GM19397 (cell line): ENCODE results near the gene CRYGA.
A peak's percentile ranks its signal among the peaks of the same experiment; 100 is the strongest.

ENCODE experiments used
- ATAC-seq: cut with Tn5 transposase; IDR thresholded peaks from one replicate; pipeline ENCODE4 v1.9.1; 2021; ENCODE audit warnings: mild to moderate bottlenecking, moderate library complexity; ENCODE audit not compliant: unreplicated experiment

CRYGA gene

DNA sequence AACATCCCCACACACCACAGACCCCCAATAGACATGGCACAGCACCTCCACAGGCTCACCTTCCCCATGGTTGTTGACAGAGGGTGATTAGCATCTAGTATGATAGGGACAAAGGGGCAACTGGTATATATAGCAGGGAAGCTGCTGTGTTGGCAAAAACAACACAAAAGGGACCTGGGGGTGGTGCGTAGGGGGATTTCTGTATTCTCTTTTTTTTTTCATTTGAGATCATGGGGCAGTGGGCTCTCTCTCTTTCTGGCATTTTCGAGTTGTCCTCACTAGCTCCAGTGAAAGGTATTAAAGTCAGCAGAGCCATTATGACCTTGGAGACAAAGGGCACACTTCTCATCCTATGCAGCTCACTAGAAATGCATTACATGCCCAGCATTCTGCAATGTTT is at the start of gene CRYGA:
TSS of gene CRYGA (minus strand) at position 101 of the 400 bp plus-strand sequence. CDS start at position 68, 33 bp downstream.
- ATAC-seq = no peak

DNA sequence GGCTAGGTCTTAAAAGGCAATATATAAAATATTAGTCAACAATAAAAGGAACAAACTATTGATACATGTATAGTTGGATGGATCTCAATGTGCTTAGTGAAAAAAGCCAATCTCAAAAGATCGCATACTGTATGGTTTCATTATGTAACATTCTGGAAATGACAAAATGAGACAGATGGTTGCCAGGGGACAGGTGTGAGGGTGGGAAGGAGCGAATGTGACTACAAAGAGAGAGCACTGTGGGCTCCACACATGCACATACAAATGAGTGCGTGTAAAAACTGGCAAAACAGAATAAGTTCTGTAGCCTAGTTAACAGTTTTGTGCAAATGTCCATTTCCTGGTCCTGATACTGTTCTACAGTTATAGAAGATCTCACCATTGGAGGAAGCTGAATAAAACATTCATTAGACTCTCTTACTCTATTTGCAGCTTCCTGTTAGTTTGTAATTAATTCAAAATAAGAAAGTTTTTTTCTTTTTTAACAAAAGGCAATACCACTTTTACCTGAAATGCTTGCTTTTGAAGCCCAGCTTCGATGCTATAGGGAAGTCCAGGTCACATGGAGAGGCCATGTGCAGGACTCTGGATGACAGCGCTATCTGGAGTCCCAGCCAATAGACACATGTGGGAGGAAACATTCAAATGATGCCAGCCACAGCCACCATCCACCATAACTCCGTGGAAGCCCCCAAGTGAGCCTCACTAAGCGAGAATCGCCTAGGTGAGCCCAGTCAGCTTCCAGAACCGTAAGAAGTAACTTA is 47.5 kb upstream of the CRYGA start:
- no peak for ATAC-seq

- ATAC-seq = no peak
Measured at GRCh38 chr2:208208335-208209085, 45.1 kb upstream of the CRYGA start.

DNA sequence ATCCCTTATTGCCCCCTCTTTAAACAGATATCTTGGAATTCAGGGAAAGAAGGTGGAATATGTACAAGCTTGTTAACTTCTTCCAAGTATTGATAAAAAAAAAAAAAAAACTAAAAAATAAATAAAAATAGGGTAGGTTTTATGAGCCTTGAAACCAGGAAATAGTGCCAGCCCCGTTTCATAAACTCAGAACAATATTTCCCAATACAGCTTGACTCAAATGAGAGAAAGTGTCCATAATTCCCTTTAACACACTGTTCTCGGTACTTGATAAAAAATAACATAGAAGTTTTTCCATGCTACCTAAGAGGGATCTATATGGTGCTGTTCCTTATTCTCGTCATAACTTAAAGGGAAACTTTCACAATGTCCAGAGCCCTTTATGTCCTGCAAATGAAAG is 44.4 kb upstream of the CRYGA start:
- no peak for ATAC-seq

- ATAC-seq = no peak
Measured at GRCh38 chr2:208204166-208204565, 40.8 kb upstream of the CRYGA start.

- no peak for ATAC-seq
Measured at GRCh38 chr2:208195531-208195930, 32.1 kb upstream of the CRYGA start.

- ATAC-seq = no peak
Measured at GRCh38 chr2:208192611-208193236, 29.3 kb upstream of the CRYGA start.

DNA sequence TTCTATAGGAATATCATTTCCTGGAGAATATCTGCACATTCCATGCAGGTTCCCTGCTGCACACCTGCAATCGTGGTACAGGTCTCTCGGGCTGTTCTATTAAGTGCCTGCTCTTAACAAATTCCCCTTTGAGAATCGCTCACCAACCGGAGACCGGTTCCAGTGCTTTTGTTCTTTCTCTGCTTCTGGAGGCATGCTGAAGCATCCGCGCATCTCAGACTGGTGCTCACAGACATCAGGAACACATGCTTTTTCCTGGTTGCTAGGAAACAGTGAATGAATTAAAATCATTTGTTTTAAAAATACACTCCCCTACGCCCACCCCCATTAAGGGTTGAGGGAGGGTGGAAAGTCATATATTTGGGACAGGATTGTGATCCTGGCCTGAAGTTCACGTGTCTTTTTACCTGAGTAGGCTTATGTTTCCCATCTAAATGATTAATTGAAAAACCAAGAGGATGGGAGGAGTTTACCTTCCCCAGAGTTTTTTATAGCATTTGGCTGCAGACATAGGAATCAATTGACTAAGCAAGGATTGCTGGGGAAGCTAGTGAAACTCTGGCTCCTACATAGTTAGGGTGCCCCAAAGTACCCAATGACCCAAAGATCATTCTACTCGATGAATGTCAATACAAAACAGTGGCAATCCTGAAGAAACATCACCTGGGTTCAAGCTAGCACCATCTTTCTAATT is 26.6 kb upstream of the CRYGA start, which contains the start of gene C2orf80:
TSS of gene C2orf80 (minus strand) at position 221 of the 694 bp plus-strand sequence. CDS start 3,044 bp downstream, outside the sequence.
- no peak for ATAC-seq

DNA sequence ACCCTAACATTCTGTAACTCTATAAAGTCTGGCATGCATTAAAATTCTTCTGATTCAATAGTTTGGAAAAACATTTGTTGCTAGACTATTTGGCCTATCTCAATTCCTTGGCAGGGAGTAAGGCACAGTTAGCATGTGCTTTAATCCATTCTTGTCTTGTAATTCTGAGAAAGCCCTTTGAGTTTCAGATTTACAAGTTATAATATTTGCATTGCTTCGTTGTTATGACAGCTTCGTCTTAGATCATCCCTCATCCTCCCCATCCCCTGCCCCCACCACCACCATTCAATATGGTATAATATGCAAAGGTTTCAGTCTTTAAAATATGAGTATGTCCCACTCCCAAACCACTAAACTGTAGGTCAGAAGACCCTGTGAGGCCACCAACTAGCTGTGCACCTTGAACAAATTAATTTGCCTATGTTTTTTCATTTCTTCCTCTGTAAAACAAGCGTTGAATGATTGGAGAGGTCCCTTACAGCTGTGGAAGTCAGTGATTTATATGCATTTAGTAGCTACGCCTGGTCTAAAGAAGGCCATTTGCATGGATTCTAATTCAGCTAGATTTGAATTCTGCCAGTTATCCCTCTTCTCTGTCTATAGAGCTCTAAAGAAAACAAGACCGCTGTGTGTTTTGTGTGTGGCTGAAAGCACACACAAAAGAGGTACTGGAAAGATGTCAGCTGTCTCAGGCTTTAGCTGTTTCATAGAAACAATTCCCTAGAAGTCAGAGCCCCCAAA is 25.9 kb upstream of the CRYGA start:
- ATAC-seq = no peak

DNA sequence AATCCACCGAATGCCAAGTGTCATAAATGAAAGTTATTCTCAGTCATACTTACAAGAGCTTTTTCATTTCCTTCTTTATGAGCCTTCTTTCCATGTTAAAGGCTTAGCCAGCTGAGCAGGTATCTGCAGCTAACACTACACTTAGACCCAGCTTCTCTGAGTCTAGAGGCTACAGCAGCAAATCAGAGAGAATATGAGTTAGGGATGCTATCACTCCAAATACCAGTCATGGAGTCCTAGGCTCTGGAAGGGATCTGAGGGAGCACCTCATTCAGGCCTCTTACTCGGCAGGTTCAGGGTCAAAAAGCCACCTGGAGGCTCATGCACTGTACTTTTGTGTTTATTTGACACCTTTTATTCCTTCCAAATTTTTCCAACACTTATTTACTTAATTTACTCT is 23.5 kb upstream of the CRYGA start:
- ATAC-seq = no peak

DNA sequence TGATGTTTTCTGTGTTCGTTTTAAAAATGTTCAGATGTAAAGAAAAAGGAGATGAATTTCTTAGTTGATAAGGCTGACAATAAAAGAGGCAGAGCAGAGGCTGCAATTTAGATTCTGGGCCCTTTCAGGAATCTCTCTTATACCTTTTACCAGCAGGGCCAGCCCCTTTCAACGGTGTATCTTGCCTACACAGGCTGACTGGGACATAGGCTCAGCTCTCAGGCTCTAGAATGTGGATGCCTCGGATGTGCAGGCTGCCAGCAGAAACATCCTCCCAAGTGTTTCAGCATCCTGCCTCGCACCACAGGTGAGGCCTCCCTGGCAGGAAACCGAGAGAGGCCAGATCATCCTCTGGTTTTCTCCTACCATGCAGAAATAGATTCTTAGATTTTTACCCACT is 23.1 kb upstream of the CRYGA start:
- no peak for ATAC-seq

GRCh38 chr2:208183972-208184705 is 20.8 kb upstream of the CRYGA start:
- ATAC-seq = no peak

GRCh38 chr2:208183526-208183925 is 20.1 kb upstream of the CRYGA start:
- no peak for ATAC-seq

DNA sequence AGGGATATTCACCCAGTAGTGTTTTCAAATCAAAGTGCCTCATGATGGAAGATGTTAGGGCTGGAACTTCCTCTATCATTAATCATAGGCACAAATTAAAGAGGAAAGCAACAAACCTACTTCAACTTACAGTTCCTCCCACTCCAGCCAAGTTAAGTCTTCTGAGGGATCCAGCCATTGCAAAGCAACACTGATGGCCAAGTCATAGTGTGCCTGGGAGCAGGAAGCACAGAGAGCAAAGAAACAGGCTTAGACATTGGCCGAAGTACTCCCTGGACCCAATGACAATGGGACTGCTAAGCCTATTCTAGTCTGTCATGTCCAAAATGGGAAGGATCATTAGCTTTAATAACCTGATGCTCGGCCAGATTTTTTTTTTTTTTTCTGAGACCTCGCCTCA is 19.4 kb upstream of the CRYGA start:
- ATAC-seq = no peak

- no peak for ATAC-seq
Measured at GRCh38 chr2:208179028-208179609, 15.7 kb upstream of the CRYGA start.

- no peak for ATAC-seq
Measured at GRCh38 chr2:208175840-208176153, 12.4 kb upstream of the CRYGA start.

- peak; percentile 99 for ATAC-seq
Measured at GRCh38 chr2:208175069-208175839, 11.9 kb upstream of the CRYGA start.

DNA sequence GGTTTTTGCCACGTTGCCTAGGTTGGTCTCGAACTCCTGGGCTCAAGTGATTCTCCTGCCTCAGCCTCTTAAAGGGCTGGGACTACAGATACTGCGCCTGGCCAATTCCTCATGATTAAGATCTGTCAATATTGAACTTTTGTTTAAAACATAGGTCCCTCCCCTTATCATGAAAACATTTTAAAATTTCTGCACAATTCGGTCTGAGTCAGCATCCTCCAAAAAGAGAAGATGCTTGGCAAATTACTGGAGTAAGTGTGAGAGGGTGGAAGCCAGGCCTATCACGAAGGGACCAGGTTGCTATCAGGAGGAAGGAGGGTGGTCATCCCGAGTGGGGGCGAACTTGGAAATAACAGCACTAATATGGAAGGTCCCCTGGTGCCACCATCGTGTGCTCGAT is 10.8 kb upstream of the CRYGA start:
- no peak for ATAC-seq

GRCh38 chr2:208172125-208172524 is 8.7 kb upstream of the CRYGA start:
- ATAC-seq = no peak
